Kidney (tissue), 14 donors: ENCODE measurements around the gene WSB1. TPM values are rescaled to one million over a fixed set of nuclear protein-coding genes. Genes with fewer than 3 reads are reported as not detected.

Source experiments
- DNase-seq, 5 donors: peaks; one replicate each; pipeline ENCODE4 v3.0.0-alpha.2; 2013 to 2020
- FAIRE-seq: peaks from 2 replicates; lab custom pipeline; 2012; peaks lifted over from hg19 to GRCh38; lab: Jason Lieb, UNC
- H3K27ac ChIP-seq, 2 donors: one replicate each; pipeline ENCODE4 v1.7.0; 2013; ENCODE audit warnings: low read depth in 2 of 2, low read length in 2 of 2, inconsistent platforms in 1 of 2
- H3K27me3 ChIP-seq: one replicate; pipeline ENCODE4 v1.7.1; 2013; ENCODE audit warnings: low read length, inconsistent platforms; ENCODE audit not compliant: control insufficient read depth, insufficient read depth
- H3K36me3 ChIP-seq, 3 donors: one replicate each; pipeline versions ENCODE4 v1.7.0 to v1.7.1; 2013; ENCODE audit warnings: low read length in 3 of 3, control low read depth in 1 of 3, inconsistent platforms in 1 of 3; ENCODE audit not compliant: insufficient read depth in 3 of 3, control insufficient read depth in 2 of 3
- H3K4me1 ChIP-seq, 3 donors: one replicate each; pipeline versions ENCODE4 v1.7.0 to v1.7.1; 2013; ENCODE audit warnings: low read length in 3 of 3, inconsistent platforms in 1 of 3, low read depth in 1 of 3; ENCODE audit not compliant: control insufficient read depth in 2 of 3, insufficient read depth in 2 of 3
- H3K4me3 ChIP-seq, 3 donors: one replicate each; pipeline versions ENCODE4 v1.7.0 to v1.8.1; 2013; ENCODE audit warnings: low read length in 3 of 3, control low read depth in 1 of 3, inconsistent platforms in 1 of 3
- H3K9ac ChIP-seq, 3 donors: one replicate each; pipeline versions ENCODE4 v1.7.0 to v1.7.1; 2013; ENCODE audit warnings: low read length in 3 of 3, control low read depth in 1 of 3, inconsistent platforms in 1 of 3
- H3K9me3 ChIP-seq, 3 donors: one replicate each; pipeline versions ENCODE4 v1.7.0 to v1.7.1; 2013; ENCODE audit warnings: low read length in 3 of 3, control low read depth in 1 of 3, inconsistent platforms in 1 of 3; ENCODE audit not compliant: control insufficient read depth in 2 of 3, insufficient read depth in 1 of 3
- CTCF ChIP-seq: IDR thresholded peaks from 3 replicates; pipeline ENCODE4 v1.5.1; 2012; ENCODE audit warnings: mild to moderate bottlenecking, moderate library complexity, borderline replicate concordance; ENCODE audit not compliant: insufficient read depth; ENCODE audit errors: extremely low read depth
- intact Hi-C: fragments of 100-400 bp; cut with DNase I; formaldehyde crosslinking; loops from one replicate; pipeline ENCODE4 v1.11.1; 2022
- polyA plus RNA-seq: library from polyadenylated mRNA; stranded (reverse); fragments of 350-450 nt; fragmentation: Illumina TruSeq; extraction: RNeasy Lipid Tissue Mini Kit (QIAGEN cat#74804); gene quantifications from one replicate; pipeline ENCODE4 v1.2.3, GENCODE V29; 2014; ENCODE audit warnings: low read depth, low replicate concordance; ENCODE audit not compliant: insufficient read depth
- total RNA-seq: library from RNA; stranded (reverse); fragmentation: NEBNext Ultra II Directional; extraction: Animal tissue kit (Norgen Biotek cat#: 25700); gene quantifications from one replicate; pipeline ENCODE4 v1.2.1, GENCODE V29; 2021
- donor health status: control.
- donor health status: control.
- donor health status: control.
- donor health status: control.
- donor health status: control.
- donor health status: DM: yes; HTN: yes; CAD: no.
- donor health status: Normal renal cell carcinoma (clear cell type).

The WSB1 gene
- total and polyA plus RNA-seq, 2 donors from 2014 or later = 59.8 to 195 TPM

- peak overlapping the region; percentile 18 to 72 (median 65) for H3K4me3 ChIP-seq
- no peak for FAIRE-seq
- intact Hi-C loops = no loop called here
Observed at GRCh38 chr17:27333410-27333980, 39.6 kb downstream of the WSB1 start.

GRCh38 chr17:27336184-27336583, 42.3 kb downstream of the WSB1 start:
- no peak overlapping the region for H3K4me3 ChIP-seq
- no peak overlapping the region for H3K9ac ChIP-seq
- no peak overlapping the region for H3K27ac ChIP-seq
- H3K27me3 ChIP-seq = no peaks in the 10 kb centered on the region
- intact Hi-C loops = no loop called here
- DNase-seq = no peak
- FAIRE-seq = no peak
- no peak for TF ChIP-seq CTCF
- no peaks in the 10 kb centered on the region for H3K9me3 ChIP-seq
- H3K36me3 ChIP-seq = no peaks in the 10 kb centered on the region
- H3K4me1 ChIP-seq = peaks cover 0 to 5% (median 3%) of the 10 kb centered on the region in 3 donors

More at GRCh38 chr17:27333410-27333980, 39.6 kb downstream of the WSB1 start:
- H3K4me1 ChIP-seq = peaks cover 0 to 5% (median 0%) of the 10 kb centered on the region in 3 donors
- H3K27me3 ChIP-seq = no peaks in the 10 kb centered on the region
- no peaks in the 10 kb centered on the region for H3K36me3 ChIP-seq
- peak overlapping the region; percentile 90 to 95 for H3K27ac ChIP-seq
- no peaks in the 10 kb centered on the region for H3K9me3 ChIP-seq
- DNase-seq = peak in 2 of 5 donors; percentile 33 to 53
- no peak for TF ChIP-seq CTCF
- H3K9ac ChIP-seq = peak overlapping the region in 2 of 3 donors; percentile 12 to 87

GRCh38 chr17:27338536-27338985, 44.6 kb downstream of the WSB1 start:
- FAIRE-seq = no peak
- Histone ChIP-seq H3K27me3 (no peaks in the 10 kb centered on the region), H3K4me3 (no peak overlapping the region), H3K27ac (no peak overlapping the region), H3K9ac (no peak overlapping the region), H3K36me3 (no peaks in the 10 kb centered on the region), H3K4me1 (peaks cover 0 to 3% (median 0%) of the 10 kb centered on the region in 3 donors), H3K9me3 (no peaks in the 10 kb centered on the region)
- intact Hi-C loops = no loop called here
- no peak for TF ChIP-seq CTCF
- DNase-seq = no peak
